Spleen (tissue), 11 donors: ENCODE data around the gene C7orf57. TPM values are rescaled to one million over a fixed set of nuclear protein-coding genes. Genes with fewer than 3 reads are reported as not detected.

Experiments
- DNase-seq: peaks from one replicate; pipeline ENCODE4 v3.0.0-alpha.2; 2020
- H3K27ac ChIP-seq, 8 donors: fragments of 200-600 bp; sonication (generic) in 7 of 8; 1 replicate in 4 of 8; 2 replicates in 4 of 8; pipeline versions ENCODE4 v1.5.0 to v1.8.0; 2016 to 2021; ENCODE audit warnings: inconsistent platforms in 4 of 8, mild to moderate bottlenecking in 4 of 8, moderate library complexity in 1 of 8
- H3K27me3 ChIP-seq, 7 donors: fragments of 200-600 bp; sonication (generic) in 6 of 7; replicated peaks in 1 of 7; 1 replicate in 4 of 7; 2 replicates in 3 of 7; pipeline versions ENCODE4 v1.5.0 to v1.8.0; 2016 to 2021; ENCODE audit warnings: inconsistent platforms in 3 of 7, mild to moderate bottlenecking in 1 of 7
- H3K36me3 ChIP-seq, 6 donors: fragments of 200-600 bp; sonication (generic) in 5 of 6; 1 replicate in 4 of 6; 2 replicates in 2 of 6; pipeline versions ENCODE4 v1.5.0 to v1.8.0; 2016 to 2021; ENCODE audit warnings: inconsistent platforms in 2 of 6
- H3K4me1 ChIP-seq, 6 donors: fragments of 200-600 bp; sonication (generic) in 5 of 6; 1 replicate in 3 of 6; 2 replicates in 3 of 6; pipeline versions ENCODE4 v1.5.0 to v1.8.0; 2016 to 2021; ENCODE audit warnings: inconsistent platforms in 3 of 6
- H3K4me3 ChIP-seq, 8 donors: fragments of 200-600 bp; sonication (generic) in 7 of 8; 1 replicate in 4 of 8; 2 replicates in 4 of 8; pipeline versions ENCODE4 v1.5.0 to v1.8.0; 2016 to 2021; ENCODE audit warnings: inconsistent platforms in 4 of 8, mild to moderate bottlenecking in 4 of 8, moderate library complexity in 2 of 8
- H3K9me3 ChIP-seq, 8 donors: fragments of 200-600 bp; sonication (generic) in 7 of 8; 1 replicate in 4 of 8; 2 replicates in 4 of 8; pipeline versions ENCODE4 v1.5.0 to v1.8.0; 2016 to 2021; ENCODE audit warnings: inconsistent platforms in 4 of 8
- CTCF ChIP-seq, 11 experiments: fragments of 200-600 bp in 7 of 11; fragments of 450-650 bp in 4 of 11; sonication (generic) in 4 of 11; IDR thresholded peaks in 8 of 11; conservative IDR thresholded peaks in 3 of 11; 1 replicate in 7 of 11; 2 replicates in 4 of 11; pipeline versions ENCODE4 v1.4.0 to v1.8.0; 2016 to 2021; ENCODE audit warnings: antibody characterized with exemption in 11 of 11, inconsistent platforms in 4 of 11, mild to moderate bottlenecking in 1 of 11
- POLR2A ChIP-seq, 3 donors: fragments of 450-650 bp; IDR thresholded peaks; one replicate each; pipeline ENCODE4 v1.5.1; 2017; ENCODE audit warnings: antibody characterized with exemption in 3 of 3, mild to moderate bottlenecking in 1 of 3
- POLR2AphosphoS5 ChIP-seq, 3 donors: sonication (generic); formaldehyde crosslinking; IDR thresholded peaks; one replicate each; pipeline ENCODE4 v1.5.1; 2017; ENCODE audit warnings: antibody characterized with exemption in 3 of 3
- WGBS, 5 donors: extraction: QIAGEN DNeasy Blood & Tissue Kit in 3 of 5; methylation state at CpG; one replicate each; pipeline versions ENCODE4 v1.1.5 to v1.1.7; 2013 to 2018; 5-methylcytosine and 5-hydroxymethylcytosine counted together
- intact Hi-C: fragments of 100-400 bp; cut with DNase I; formaldehyde crosslinking; loops from one replicate; pipeline ENCODE4 v1.15.0; 2023; ENCODE audit warnings: low total_unique reads
- polyA plus RNA-seq, 3 donors: library from polyadenylated mRNA; stranded (reverse); fragments of 200-250 nt; gene quantifications; one replicate each; pipeline ENCODE4 v1.2.1, GENCODE V29; 2013
- total RNA-seq, 7 donors: library from RNA; depleted of rRNA in 3 of 7; stranded (reverse); fragments of >200 nt in 3 of 7; fragmentation: NEBNext Ultra II Directional in 4 of 7; extraction: Animal tissue kit (Norgen Biotek cat#: 25700) in 4 of 7; gene quantifications; one replicate each; pipeline versions ENCODE4 v1.1.0 to v1.2.1, GENCODE V29; 2016 to 2021
- donor health status: healthy with polysubstance abuse.
- donor health status: DM: no; HTN: no; CAD: no; lungs with moderate emphysema.
- donor health status: DM: no; HTN: no; CAD: no.
- donor health status: Bipolar disorder and iron deficiency.
- donor health status: healthy.
- donor health status: DM: no; HTN: no; CAD: no.
- donor health status: DM: yes; HTN: yes; CAD: no.

C7orf57 gene
- total and polyA plus RNA-seq, 10 donors: 0.03 TPM; not detected in 9

GRCh38 chr7:48110868-48111267 is 75.5 kb downstream of the C7orf57 start:
- TF ChIP-seq POLR2AphosphoS5 (IDR thresholded peaks at IDR 0.05): no peak
- TF ChIP-seq POLR2A (IDR thresholded peaks at IDR 0.05): no peak
- TF ChIP-seq CTCF (IDR thresholded peaks at IDR 0.05 in 8 of 11, conservative IDR thresholded peaks at IDR 0.05 in 3 of 11): no peak
- DNase-seq: no peak
- no peaks in the 10 kb centered on the region for H3K9me3 ChIP-seq
- peak overlapping the region in 1 of 8 donors; percentile 12 for H3K27ac ChIP-seq
- WGBS, 5 donors: 73 to 92% (median 86%) methylated on average over 4 of the region's 4 CpGs
- H3K4me3 ChIP-seq: no peak overlapping the region
- intact Hi-C loops: loop anchor here (2.0 to 5.0 kb wide), 2 partner anchors 120 to 164 kb away; partner anchors contain the start of gene PKD1L1
- peaks cover 7 to 40% (median 33%) of the 10 kb centered on the region in 6 donors for H3K36me3 ChIP-seq
- peaks cover 0 to 14% (median 9%) of the 10 kb centered on the region in 6 donors for H3K4me1 ChIP-seq
- H3K27me3 ChIP-seq: no peaks in the 10 kb centered on the region

Other genes starting within 250 kb of the C7orf57 start
- gene PKD1L1, start 87.1 kb upstream of the C7orf57 start, total RNA-seq: under 1 TPM; 0.28 to 0.85 (median 0.40) TPM
- gene PKD1L1, start 87.1 kb upstream of the C7orf57 start, polyA plus RNA-seq: 1 to 10 TPM in 2 of 3 donors, under 1 TPM in 1; 0.41 to 1.3 (median 1.1) TPM
- 10 to 100 TPM; 29.5 to 74.2 (median 37.3) TPM for gene HUS1, start 55.9 kb upstream of the C7orf57 start, total RNA-seq
- 1 to 10 TPM; 4.8 to 8.7 (median 6.2) TPM for gene HUS1, start 55.9 kb upstream of the C7orf57 start, polyA plus RNA-seq
- gene SUN3, start 6.4 kb upstream of the C7orf57 start, total RNA-seq: not detected
- not detected for gene SUN3, start 6.4 kb upstream of the C7orf57 start, polyA plus RNA-seq
- 10 to 100 TPM; 22.2 to 80.0 (median 54.4) TPM for gene UPP1, start 53.7 kb downstream of the C7orf57 start, total RNA-seq
- 10 to 100 TPM; 30.2 to 70.1 (median 56.3) TPM for gene UPP1, start 53.7 kb downstream of the C7orf57 start, polyA plus RNA-seq
- 10 to 100 TPM in 2 of 7 donors, 1 to 10 TPM in 3, under 1 TPM in 2; 0.55 to 19.0 (median 4.2) TPM for gene ABCA13, start 135.9 kb downstream of the C7orf57 start, total RNA-seq
- gene ABCA13, start 135.9 kb downstream of the C7orf57 start, polyA plus RNA-seq: under 1 TPM; 0.02 to 0.10 (median 0.03) TPM